ENCODE results near the gene RBMS3.
A peak's percentile ranks its signal among the peaks of the same experiment; 100 is the strongest.

The RBMS3 gene

DNA sequence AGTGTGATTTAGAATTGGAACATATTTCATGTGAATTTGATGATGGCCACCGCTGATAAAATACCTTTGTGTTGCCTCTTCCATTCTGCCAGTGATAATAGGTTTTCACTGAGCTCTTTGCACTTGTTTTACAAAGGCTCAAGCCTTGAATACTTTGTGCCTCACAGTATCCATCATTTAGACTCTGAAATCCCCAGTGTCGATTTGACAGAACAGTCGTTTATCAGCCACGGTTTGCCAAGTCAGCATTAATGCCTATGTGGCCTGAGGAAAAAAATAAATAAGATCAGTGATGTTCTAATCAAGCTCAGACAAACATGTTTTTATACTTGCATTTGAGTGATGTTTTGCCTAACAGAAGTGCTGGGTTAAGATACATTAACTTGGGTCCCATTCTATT, 399.1 kb downstream of the RBMS3 start:
- no peak for DNase-seq (ENCODE audit: low read depth)

DNA sequence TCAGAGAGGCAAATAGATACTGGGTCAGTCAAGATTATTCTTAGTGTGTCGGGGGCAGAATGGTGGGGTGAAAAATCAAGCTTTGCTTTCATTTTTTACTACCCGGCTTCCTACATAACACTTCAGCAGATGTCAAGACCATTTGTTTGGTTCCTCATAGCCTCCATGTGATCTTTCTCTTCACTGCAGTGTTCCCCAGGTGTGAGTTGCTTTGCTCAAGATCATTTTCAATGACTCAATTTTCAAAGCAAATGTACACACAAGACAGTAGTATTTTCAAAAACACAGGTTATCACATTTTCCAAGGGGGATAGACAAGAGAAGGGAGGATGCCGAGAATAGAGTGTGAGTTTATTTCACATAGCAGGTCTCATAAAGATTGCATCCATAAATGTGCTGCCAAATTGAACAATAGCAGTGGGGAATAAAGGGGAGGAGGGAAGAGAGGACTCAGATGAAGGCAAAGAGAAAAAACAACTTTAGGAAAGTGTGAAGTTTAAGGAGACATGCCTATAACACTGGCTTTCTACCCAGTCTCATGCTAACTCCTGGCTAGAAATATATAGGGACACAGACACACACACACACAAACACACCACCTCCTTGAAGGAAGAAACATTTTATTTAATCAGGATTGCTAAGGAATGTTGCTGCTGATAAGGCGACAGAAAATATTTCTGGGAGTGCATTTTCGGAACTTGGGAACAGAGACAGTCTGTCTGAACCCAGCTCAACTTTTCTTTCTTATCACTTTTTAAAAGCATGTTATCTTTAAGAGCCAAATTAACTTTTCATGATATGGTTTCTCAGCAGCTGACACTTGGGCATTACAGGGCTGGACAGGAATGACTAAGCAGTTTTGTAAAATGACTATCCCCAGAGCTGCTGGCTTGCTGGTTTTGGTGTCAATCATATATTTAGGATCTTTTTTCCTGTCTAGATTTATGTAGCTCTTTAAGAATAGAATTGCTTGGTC, 402.4 kb downstream of the RBMS3 start:
- DNase-seq (ENCODE audit: low read depth) = peak; percentile 10

DNA sequence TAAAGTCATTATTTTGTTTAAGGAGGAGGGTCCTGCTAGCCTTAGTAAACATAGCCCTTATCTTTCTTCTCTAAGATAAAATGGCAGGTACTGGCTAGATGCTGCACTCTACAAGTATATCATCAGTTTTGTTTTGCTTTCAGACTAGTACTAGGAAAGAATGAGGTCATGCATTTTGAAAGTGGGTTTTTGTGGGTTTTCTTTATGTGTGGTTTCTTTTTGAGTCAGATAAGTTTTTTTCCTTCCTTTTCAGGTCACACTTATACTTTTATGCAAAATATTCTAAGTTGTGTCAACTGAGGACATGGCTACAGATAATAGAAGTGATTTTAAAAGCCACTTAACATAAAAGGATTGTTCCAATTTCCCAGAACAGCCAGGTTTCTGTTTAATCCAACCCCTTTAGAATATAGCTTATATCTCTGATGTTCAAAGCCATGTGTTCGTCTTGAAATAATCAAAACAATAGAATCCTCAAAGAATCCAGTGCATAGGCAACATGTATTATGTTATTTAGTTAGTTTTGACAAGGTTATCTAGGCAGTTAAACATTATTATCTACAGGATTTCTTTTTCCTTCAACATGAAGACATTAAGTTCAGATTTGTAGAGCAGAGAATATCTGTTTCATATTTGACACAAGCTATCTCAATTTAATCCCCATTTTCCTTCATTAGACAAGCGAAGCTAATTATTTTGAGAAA, 406.2 kb downstream of the RBMS3 start:
- DNase-seq (ENCODE audit: low read depth) = no peak

DNA sequence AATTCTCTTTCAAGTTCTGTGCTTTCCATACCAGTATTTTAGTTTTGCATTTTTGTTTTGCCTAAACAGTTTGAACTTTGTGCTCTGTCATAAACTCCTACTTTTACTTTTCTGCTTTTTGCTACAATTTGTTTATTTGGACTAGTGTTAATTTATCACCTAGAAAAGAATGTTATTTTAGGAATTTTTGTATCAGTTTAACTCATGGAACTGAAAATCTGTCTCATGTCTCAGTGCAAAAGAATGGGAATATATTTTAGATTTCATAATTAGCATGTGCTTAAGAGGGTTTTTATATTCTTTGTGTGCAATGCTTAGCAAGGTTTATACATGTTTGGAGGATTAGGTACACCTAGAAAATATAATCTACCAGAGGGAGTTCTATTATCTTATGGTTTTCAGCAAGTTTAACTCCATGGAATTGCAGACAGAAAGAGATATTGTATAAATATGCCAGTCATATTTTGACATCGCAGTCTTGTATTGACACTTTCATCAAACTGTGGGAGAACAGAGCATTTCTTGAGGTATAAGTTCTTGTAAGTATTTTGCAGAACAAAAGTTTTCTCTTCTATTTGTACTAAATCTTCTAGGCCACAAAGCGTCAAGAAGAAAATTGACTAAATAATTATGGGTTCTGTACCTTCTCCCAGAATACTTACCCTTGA, 409.9 kb downstream of the RBMS3 start:
- DNase-seq (ENCODE audit: low read depth) = no peak

DNA sequence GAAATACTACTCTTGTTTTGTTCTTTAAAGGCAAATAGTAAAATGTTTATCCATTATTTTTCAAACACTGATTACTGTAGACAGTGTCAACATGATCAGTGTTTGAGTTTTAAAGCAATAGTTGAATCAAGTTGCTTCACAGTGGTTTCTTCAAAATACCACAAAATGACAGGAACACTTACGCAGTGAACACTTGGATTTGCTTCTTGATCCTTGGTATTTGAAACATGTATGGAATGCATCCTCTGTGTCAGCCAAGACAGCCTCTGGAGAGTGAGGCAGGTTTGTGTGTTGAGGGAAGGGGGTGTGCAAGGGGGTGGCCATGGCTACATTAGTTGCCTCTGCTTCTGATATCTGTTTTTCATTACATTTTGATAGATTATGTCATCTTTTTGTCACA, 413.0 kb downstream of the RBMS3 start:
- DNase-seq (ENCODE audit: low read depth) = peak; percentile 75

DNA sequence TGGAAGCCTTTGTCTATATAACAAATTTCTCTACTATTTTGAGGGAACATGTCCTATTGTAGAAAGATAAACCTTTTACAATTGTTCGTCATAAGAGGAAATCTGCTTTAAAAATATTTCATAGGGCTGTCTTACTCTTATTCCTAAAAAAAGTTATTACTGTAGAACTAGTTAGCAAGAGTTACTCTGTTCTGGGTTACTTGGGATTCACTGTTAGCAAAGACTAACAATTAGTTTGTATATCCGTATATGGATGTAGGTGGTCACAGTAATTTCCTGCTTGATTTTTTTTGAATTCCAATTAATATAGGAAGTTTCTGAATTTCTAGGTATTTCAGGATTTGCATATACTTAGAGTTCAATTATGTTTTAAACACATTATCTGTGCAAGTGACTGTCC, 413.5 kb downstream of the RBMS3 start:
- no peak for DNase-seq (ENCODE audit: low read depth)

- DNase-seq (ENCODE audit: low read depth) = peak; percentile 76
These were observed 413.9 kb downstream of the RBMS3 start for GRCh38 chr3:29694783-29695182.

DNA sequence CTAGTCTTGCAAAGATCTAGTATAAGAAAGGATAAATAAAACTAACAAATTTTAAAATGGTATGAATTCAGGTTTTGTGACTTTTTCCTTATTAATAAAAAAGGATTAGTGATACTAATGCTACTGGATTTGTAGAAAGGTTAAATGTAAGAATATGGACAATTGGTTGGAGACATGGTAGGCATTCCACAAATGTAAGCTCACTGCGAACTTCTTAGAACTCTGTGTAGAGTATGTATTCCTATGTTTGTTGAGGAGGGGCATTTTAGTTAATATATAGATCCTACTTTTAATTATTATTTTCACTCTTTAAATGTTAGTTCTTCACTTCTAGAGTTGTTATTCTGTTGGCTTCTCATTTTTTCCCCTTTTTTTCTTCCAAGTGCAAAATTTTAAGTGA, 414.3 kb downstream of the RBMS3 start:
- no peak for DNase-seq (ENCODE audit: low read depth)

GRCh38 chr3:29695643-29696198, 414.9 kb downstream of the RBMS3 start:
- peak; percentile 79 for DNase-seq (ENCODE audit: low read depth)

DNA sequence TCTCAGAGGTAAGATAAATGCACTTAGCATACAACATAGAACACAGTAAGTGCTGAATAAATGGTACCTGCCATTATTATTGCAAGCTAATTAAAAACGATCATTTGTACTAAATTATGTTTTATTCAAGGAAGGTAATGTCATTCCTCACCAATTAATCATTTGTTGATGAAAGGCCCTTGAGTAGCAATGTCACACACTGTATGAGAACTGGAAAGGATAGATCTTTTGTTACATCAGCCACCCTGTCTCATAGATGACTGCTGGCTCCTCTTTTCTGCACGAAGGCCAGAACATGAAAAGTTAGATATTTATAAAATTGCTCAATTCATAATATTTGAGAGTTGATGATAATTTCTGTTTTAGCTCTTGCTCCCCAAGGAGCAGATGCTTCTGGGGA, 415.4 kb downstream of the RBMS3 start:
- no peak for DNase-seq (ENCODE audit: low read depth)

GRCh38 chr3:29697989-29698388, 417.1 kb downstream of the RBMS3 start:
- no peak for DNase-seq (ENCODE audit: low read depth)

- no peak for DNase-seq (ENCODE audit: low read depth)
These were observed 419.4 kb downstream of the RBMS3 start for GRCh38 chr3:29700256-29700655.

- DNase-seq (ENCODE audit: low read depth) = no peak
These were observed 420.6 kb downstream of the RBMS3 start for GRCh38 chr3:29701326-29701983.

- DNase-seq (ENCODE audit: low read depth) = no peak
These were observed 425.3 kb downstream of the RBMS3 start for GRCh38 chr3:29705906-29706844.

GRCh38 chr3:29708884-29709283, 428.0 kb downstream of the RBMS3 start:
- DNase-seq (ENCODE audit: low read depth) = no peak

GRCh38 chr3:29711255-29711771, 430.4 kb downstream of the RBMS3 start:
- no peak for DNase-seq (ENCODE audit: low read depth)

DNA sequence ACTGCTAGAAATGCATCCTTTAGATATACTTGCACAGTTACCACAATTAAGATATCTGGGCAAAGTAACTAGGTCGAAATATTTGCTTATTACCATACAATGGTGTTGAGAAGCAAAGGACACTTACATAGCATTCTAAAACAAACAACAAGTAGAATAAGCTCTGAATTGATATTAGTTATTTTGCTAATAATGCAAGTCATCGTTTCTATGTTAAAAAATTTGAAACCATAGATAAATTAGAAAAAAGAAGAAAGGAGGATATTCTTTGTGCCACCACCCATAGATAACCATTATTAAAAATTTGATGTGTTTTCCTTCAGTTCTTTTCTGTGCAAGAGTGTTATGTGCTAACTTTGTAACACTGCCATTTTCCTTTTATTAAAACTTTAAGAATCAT, 435.3 kb downstream of the RBMS3 start:
- DNase-seq (ENCODE audit: low read depth) = no peak

DNA sequence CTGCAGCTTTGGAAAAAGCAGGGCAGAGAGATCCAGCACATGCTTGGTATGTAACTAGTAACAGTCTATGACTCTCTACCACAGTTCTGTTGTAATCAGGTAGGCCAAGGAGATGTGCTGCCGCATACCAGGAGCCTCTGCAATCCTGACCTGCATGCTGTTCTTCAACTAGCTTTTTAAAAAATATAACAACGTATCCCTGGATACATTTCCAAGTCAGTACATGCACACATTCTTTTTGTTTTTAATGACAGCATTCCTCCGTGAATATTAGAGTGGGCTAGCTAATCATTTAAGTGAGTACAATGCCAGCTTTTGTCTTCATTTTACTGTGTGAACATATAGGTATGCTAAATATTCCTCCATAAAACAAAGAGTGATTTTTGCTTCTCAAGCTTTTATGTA, 437.8 kb downstream of the RBMS3 start:
- no peak for DNase-seq (ENCODE audit: low read depth)

DNA sequence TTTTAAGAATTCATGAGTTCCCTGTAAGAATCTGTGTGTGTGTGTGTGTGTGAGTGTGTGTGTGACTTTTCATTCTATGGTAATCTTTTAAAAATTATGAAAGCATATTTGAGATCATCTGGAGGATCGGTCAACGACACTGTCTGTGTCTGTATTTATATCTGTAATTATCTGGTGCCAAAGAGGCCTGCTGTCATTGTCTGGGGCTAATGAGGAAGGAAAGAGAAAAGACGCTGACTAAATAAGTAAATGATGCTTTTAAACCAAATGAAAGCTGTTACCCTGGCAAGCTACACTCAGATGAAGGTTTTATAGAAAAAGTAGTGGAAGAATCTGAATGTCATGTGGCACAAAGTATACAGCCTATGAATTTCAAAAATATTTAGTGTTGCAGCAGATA, 439.8 kb downstream of the RBMS3 start:
- no peak for DNase-seq (ENCODE audit: low read depth)

DNA sequence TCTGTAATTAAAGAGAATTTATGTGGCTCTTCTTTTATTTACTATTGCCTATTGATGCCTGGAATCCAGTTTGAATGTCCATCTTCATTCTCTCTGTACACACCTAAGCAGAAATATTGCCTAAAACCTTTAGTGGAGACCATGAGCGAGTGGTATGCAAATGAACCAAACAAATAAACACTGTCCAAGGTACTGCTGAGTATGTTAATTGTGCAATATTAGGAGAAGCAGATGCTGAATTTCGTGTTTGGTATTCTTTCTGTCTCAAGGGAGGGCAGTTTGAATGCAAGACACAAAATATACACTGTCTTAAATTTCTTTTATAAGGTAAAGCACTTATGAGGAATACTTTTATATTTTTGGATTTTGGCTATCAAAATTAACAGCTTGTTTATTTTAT, 440.9 kb downstream of the RBMS3 start:
- no peak for DNase-seq (ENCODE audit: low read depth)

DNA sequence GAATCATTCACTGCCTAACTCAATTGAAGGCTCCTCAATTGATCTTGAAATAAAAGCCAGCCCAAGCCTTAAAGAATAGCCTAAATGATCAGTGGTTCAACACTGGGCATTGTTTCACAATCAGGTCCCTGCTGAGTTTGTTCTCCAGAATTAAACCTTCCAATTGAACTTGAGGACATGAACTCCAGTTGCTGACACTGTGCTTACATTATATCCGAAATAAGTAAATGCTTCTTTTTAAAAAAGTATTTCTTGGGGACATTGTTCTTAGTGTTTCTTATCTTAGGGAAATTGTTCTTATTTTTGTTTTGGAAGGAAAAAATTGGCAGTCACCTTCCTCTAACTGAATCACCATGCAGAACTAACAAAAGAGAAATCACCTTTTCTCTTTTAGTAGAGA, 450.2 kb downstream of the RBMS3 start:
- no peak for DNase-seq (ENCODE audit: low read depth)

Data from fibroblast of the conjunctiva (primary cell).